Stimulated activated CD8-positive, alpha-beta memory T cell treated with anti-CD3 and anti-CD28 coated beads, Interleukin-15, amount 100 ng/mL, for 48 hours (primary cell): Measurements from ENCODE around the gene B4GALNT4.
A peak's percentile ranks its signal among the peaks of the same experiment; 100 is the strongest.
"Not testable (repeated sequence)": the region's sequence is repeated elsewhere in the genome, so short reads cannot be mapped to it uniquely, and the experiment has no call there.

Experiments
- DNase-seq, 2 donors: peaks; one replicate each; pipeline ENCODE4 v3.0.0-alpha.2; 2020; ENCODE audit warnings: low read depth in 2 of 2

B4GALNT4 gene

GRCh38 chr11:369336-370018 is at the start of gene B4GALNT4:
TSS of gene B4GALNT4 (plus strand) at chr11:369499. CDS start at chr11:369804, 305 bp downstream.
- no peak for DNase-seq

- DNase-seq, result not testable (repeated sequence)
Observed at GRCh38 chr11:319888-320273, 49.4 kb upstream of the B4GALNT4 start.

GRCh38 chr11:324156-324555 is 45.1 kb upstream of the B4GALNT4 start:
- no peak for DNase-seq

GRCh38 chr11:324593-325517 is 44.4 kb upstream of the B4GALNT4 start:
- not testable (repeated sequence) for DNase-seq

GRCh38 chr11:325796-326591 is 43.3 kb upstream of the B4GALNT4 start:
- no peak for DNase-seq

GRCh38 chr11:326592-326841 is 42.8 kb upstream of the B4GALNT4 start:
- DNase-seq, result no peak

GRCh38 chr11:326842-327580 is 42.3 kb upstream of the B4GALNT4 start:
- peak; percentile 59 to 71 for DNase-seq

- DNase-seq, result no peak
Observed at GRCh38 chr11:327581-327923, 41.7 kb upstream of the B4GALNT4 start.

GRCh38 chr11:328012-328411 is 41.3 kb upstream of the B4GALNT4 start:
- no peak for DNase-seq

GRCh38 chr11:328516-329100 is 40.7 kb upstream of the B4GALNT4 start:
- not testable (repeated sequence) for DNase-seq

GRCh38 chr11:329886-330253 is 39.4 kb upstream of the B4GALNT4 start:
- no peak for DNase-seq

- no peak for DNase-seq
Observed at GRCh38 chr11:330307-330693, 39.0 kb upstream of the B4GALNT4 start.

- no peak for DNase-seq
Observed at GRCh38 chr11:330694-331357, 38.5 kb upstream of the B4GALNT4 start.

- no peak for DNase-seq
Observed at GRCh38 chr11:331358-332060, 37.8 kb upstream of the B4GALNT4 start.

GRCh38 chr11:332651-333480 is 36.4 kb upstream of the B4GALNT4 start:
- DNase-seq, result no peak

- DNase-seq, result not testable (repeated sequence)
Observed at GRCh38 chr11:333616-334263, 35.6 kb upstream of the B4GALNT4 start.

- DNase-seq, result no peak
Observed at GRCh38 chr11:334264-334994, 34.9 kb upstream of the B4GALNT4 start.
